ENCODE measurements around the gene TMOD2.

The TMOD2 gene

DNA sequence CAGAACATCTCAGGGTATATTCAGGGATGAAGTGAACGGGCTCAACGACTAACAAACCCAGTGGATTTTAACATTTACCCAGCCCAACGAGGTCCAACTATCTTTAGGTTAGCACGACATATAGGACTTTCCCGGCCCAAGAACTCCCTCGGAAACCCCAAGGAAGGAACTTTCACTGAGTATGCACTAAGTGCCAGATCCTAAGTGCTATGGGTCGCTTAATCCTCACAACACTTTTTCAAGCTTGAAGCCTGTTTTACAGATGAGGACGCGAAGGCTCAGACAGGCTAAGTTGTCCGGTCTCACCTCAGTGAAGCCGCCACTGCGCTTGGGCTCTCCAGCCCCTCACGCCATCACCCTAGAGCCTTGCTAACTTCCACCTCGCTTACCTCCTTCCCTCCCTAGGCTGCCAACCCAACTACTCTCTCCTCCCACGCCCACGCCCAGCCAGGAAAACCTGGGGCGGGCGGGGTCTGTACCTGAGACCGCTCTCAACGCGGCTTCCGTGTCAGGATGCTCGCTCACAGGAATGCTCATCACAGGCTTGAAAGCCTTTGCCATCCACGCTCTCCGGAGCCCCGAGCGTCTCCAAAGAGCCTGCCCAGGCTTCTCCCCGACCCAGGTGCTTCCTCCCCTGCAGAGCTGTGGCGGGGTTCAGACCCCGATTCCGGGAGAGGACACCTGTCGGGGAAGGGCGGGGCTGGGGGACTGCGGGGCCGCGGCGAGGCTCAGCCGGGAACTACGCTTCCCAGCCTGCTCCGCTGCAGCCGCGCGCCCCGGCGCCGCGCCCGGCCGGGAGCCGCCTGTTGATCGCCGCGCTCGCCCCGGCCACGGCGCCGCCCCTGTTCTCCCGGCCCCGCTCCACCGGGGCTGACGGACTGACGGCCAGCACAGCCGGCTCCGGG is at the start of gene TMOD2:
Gene TMOD2 (plus strand): TSS at position 806 of the 905 bp plus-strand sequence. CDS start 14,845 bp downstream, outside the sequence.
- DNase-seq (ENCODE audit: low spot score), result peak; percentile 78

DNA sequence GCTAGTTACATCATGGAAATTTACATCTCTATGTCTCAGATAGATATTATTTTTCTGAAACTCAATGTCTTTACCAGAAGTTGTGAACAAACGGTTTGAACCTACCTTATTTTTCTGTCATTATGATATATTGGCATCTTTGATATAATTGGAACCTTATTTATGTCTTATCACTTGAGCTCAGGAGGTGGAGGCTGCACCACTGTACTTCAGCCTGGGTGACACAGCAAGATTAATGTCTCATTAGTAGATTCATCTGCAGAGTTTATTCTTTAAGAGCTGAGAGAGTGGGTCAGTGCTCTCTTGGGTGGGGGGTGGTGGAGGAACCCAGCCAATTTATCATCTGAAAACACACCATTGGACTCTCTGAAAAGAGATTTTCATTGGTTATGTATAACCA is 48.7 kb upstream of the TMOD2 start:
- no peak for DNase-seq (ENCODE audit: low spot score)

DNA sequence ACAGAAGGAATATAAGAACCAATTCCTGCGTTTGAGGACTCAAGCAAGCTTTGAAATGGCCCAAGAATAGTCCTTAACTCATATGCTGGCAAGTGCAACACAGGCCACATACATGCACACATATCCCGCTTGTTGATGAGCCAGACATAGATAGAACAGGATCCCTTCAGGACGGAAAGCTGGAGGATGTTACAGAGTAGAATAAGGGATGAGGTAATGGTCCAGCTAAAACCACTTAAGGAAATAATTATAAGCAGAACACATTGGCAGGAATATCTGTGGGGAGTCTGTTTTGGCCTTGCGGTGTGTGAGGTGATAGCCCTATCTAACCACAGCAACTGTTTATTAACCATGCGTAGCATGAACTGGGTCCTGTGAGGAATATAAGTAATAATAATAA is 45.1 kb upstream of the TMOD2 start:
- DNase-seq (ENCODE audit: low spot score), result no peak

DNA sequence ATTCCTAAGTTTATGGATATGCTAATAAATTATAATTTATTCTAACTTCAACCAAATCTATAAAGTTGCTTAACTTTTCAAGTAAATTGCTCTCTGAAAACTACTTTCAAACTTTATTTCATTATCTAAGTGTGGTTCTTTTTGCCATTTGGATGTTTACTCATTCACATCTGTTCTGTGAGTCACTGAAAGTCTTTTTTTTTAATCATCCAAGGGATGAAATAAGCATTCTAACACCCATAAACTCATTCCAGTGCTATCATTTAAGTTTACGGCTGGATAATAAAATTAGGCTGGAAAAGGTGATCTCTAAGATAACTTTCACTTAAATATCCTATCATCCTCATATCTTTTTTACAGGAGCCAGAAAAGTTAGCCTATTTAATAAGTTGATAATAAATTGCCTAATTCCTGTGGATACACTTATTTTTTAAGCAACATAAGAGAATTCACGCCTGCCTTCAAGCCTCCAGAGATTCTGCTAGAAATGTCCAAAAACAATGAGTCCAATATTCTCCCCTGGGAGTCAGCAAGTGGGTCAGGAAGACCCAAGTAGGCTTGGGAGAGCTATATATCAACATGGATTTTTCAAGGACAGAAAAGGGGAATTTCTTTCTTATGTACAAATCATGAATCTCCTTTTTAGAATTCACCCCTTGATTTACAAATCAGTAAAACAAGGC is 44.3 kb upstream of the TMOD2 start:
- no peak for DNase-seq (ENCODE audit: low spot score)

DNA sequence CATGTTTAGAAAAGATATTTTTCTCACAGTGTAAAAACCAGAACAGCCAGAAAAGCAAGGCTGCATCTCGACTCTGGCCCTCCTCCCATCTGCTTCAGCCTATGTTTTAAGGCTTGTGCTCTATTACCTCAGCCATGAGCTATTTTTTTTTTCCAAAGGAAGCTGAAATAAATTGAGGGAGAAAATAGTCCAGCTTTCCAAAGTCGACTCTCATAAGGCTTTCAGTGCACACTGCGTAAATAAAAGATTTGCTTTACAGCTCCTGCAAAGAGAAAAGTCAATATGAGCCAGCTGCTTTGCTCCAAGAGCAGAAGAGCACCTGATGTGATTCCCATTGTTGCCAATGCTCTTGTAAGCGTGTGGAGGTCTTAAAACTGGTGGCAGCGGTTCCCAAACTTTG is 43.4 kb upstream of the TMOD2 start:
- no peak for DNase-seq (ENCODE audit: low spot score)

DNA sequence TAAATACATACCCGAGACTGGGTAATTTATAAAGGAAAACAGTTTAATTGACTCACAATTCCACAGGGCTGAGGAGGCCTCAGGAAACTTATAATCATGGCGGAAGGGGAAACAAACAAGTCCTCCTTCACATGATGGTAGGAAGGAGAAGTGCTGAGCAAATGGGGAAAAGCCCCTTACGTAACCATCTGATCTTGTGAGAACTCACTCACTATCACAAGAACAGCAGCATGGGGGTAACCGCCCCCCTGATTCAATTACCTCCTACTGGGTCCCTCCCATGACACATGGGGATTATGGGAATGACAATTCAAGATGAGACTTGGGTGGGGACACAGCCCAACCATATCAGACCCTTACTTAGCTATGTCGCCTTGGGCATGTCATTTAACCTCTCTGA is 42.4 kb upstream of the TMOD2 start:
- DNase-seq (ENCODE audit: low spot score), result no peak

DNA sequence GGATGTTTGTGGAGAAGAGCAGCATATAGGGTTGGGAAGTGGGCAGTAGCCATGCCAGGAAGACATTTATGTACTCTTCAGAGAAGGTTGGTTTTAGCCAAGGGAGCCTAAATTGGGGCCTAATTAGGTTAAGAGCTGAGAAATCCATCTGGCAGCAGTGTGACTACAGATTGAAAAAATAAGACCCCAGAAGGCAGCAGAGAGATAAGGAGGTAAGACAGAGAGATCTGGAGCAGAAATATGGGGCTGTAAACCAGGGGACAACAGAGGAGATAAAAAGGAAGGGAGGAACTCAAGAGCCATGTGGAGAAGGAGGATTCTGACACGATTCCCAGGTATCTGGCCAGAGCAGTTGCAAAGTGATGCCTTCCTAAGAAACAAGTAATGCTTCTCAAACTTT is 37.2 kb upstream of the TMOD2 start:
- DNase-seq (ENCODE audit: low spot score), result no peak

DNA sequence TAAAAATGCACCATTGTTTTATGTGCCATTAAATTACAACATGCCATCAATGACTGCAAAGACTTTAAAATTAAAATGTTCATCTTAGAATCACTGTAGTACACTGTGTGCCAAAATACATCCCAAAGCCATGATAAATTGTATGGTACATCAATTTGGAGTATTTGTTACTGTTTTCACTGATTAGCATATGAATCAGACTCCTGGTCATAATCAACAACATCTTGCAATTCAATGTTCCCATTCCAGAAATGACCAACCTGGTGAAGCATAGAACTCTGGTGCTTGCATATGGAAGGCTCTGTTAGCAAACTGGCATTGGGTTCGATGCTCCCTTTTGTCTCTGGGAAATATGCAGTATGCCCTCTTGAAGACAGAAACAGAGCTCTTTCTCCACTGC is 36.5 kb upstream of the TMOD2 start:
- no peak for DNase-seq (ENCODE audit: low spot score)

DNA sequence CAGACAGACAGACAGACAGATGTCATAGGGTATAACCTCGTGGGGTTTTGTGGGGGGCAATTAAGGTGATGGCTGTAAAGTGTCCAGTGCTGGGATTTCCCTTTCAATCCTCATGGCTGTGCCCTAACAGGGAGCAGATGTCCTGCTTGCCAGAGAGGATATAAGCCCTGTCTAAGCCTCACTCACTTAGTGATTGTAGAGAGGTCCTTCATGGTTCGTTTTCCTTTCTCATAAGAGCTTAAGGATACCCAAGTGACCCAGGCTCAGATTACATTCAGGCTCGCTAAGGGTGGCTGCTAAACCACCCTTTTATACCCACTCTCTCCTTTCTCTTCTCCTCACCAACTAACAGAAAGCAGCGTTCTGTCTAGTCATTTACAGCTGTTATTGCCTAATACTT is 33.2 kb upstream of the TMOD2 start:
- DNase-seq (ENCODE audit: low spot score), result no peak

DNA sequence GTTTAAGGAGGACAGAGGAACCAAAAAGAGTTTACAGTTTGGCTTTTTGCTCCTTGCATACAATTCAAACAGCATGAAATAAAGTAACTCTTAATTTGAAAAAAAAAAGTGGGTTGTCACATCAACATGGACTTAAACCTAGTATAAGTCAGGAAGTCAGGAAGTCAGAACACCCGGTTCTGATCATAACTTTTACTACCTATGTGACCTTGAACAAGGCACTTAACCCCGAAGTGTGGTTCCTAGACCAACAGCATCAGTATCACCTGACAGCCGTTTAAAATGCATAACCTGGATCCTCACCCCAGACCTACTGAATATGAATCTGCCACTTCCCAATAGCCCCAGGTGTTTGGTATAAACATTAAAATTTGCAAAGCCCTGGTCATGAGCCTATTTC is 32.7 kb upstream of the TMOD2 start:
- DNase-seq (ENCODE audit: low spot score), result no peak

DNA sequence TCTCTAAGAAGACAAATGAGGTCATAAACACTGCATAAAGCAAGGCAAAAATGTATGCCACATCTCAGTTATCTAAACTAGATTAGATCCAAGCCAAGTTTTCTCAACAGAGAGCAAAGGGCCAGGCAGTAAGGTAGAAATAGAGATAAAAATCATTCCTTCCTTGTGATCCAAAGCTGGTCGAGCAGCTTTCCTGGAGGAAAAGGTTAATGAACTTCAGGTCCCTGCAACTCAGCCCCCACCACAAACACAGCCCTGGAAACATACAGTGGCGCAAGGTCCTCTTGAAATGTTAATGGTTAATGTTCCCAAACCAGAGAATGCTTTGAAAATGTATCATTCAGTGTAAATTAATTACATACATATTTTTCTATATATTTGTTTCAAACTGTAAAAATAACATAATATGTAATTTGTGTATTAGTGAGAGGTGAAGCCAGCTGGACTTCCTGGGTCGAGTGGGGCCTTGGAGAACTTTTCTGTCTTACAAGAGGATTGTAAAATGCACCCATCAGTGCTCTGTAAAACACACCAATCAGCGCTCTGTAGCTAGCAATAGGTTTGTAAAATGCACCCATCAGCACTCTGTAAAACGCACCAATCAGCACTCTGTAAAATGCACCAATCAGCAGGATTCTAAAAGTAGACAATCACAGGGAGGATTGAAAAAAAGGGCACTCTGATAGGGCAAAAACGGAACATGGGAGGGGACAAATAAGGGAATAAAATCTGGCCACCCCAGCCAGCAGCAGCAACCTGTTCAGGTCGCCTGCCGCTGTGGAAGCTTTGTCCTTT is 31.0 kb upstream of the TMOD2 start:
- no peak for DNase-seq (ENCODE audit: low spot score)

DNA sequence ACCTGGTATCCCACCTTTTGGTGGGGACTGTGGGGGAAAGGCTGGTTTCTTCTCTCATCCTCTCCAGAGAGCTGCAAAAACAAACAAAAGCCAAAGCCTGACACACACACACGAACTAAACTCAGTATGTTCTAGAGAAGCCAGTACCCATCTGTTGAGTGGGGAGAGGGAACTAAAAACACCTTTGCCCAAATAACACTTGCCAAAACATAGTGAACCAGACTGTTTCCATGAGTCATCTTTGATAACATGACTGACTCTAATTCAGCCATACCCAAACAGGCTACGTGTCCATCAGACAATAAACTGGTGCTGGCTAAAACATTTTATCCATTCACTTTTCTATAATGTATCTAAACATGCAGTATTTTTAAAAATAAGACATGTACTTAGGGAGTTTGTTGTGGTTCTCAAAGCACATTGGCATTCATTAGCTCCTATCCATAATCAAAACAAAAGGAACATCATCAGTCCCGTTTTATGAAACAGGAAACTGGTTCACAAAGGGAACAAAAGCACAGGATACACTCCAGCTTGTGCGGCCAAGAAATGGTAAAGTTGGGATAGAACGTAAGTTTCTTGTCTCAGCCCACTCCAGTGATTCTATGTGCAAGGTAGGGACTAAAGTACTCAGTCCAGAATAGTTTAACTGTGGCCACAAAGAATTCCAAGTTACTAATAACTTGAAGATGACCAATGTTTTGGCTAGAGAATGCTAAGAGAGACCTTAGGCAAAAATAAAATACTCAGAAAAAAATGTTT is 30.0 kb upstream of the TMOD2 start:
- DNase-seq (ENCODE audit: low spot score), result no peak

DNA sequence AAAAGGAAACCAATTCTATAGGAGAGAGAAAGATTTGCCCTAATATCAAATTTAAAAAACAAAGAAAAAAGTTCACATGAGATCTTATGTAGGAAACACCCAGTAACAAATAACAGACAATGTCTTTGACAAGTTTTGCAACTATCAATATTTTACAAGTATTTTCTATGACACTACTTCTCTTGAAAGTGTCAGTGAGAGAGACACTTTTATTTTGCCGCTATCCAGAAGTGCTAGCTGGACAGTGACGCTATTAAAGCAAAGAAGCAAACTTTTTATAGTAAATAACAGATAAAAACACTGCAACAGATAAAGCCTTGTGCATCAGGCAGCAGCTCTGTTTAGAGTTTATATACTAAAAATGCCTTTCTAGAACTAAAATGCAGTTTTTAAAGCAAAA is 27.2 kb upstream of the TMOD2 start:
- no peak for DNase-seq (ENCODE audit: low spot score)

DNA sequence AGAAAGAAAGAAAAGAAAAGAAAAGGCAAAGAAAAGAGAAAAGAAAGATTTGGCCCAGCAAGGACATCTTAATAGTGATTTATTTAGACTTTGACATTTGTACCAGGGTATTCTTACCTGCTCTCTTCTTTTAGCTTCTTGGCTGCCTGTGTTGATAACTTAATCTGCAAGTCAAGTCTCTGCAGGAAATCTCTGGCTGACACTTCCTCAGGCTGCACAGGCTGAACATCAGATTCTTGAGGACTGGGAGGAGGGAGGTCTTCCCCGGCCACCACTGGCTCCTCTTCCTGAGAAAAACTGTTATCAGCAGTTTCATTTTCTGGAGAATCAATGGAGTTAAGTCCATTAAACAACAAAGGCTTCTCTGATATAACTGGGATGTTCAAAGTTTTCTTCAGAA is 26.7 kb upstream of the TMOD2 start:
- DNase-seq (ENCODE audit: low spot score), result no peak

DNA sequence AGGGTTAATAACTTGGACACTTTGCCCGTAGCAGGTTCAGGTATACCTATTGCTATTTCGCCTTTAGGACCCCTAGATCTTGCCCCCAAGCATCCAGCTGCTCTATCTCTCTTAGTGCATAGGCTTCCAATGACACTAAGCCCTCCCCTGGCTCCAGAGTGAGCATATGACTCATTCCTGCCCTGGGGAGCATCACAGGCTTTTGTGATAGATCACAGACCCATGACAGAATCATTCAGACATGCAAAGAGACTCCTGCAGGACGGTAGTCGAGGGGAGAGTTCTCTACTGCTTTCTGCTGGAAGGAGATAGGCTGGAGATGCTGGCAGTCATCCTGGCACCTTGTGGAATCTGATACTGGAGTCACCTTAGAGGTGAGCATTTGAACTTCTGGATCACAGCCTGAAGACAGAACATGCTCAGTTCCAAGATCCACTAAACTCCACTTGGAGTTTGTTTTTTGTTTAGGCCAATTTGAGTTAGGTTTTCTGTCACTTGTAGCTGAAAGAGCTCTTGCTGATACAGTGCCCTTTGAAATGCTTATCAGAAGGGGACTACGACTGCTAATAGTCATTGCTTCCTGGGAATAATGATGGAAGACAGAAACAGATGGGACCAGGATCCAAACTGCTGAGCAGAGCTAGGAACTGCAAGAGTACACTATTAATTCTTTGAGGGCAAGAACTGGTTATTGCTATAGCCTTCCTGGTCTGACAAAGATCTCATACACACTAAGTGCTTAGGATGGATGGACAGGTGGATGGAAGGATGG is 24.9 kb upstream of the TMOD2 start:
- DNase-seq (ENCODE audit: low spot score), result no peak

DNA sequence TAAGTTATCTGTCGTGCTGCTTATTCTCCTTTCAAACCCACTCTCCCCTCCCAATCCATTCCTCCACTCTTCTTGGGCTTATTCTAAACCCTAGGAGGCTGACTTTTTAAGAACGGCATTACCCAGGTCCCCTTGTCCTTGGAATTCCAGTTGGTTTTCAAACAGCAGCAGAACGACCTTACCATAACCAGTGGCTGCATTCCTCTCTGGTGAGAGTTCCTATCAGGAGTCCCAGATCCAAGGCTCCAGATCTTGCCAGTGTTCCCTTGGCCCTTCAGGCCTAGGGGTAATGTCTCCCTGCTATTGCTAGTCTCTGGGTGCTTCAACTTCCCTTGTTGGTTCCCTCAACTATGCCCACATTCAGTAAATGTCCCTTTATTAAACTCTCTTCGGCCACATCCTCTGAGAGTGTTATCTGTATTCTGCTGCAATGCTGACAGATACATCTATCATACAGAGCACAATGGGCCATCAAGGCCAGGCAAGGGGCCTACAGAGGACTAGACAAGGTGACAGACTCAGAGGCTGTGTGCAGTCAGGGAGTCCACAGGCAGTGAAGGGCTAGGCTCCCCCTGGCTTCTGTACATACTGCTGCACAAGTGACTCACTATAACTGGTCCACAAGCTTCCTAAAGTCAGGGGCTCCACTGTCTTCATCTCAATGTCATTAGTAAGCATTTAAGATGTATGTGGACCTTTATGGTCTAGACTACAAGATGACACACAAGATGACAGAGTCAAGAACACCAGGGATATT is 24.1 kb upstream of the TMOD2 start:
- no peak for DNase-seq (ENCODE audit: low spot score)

DNA sequence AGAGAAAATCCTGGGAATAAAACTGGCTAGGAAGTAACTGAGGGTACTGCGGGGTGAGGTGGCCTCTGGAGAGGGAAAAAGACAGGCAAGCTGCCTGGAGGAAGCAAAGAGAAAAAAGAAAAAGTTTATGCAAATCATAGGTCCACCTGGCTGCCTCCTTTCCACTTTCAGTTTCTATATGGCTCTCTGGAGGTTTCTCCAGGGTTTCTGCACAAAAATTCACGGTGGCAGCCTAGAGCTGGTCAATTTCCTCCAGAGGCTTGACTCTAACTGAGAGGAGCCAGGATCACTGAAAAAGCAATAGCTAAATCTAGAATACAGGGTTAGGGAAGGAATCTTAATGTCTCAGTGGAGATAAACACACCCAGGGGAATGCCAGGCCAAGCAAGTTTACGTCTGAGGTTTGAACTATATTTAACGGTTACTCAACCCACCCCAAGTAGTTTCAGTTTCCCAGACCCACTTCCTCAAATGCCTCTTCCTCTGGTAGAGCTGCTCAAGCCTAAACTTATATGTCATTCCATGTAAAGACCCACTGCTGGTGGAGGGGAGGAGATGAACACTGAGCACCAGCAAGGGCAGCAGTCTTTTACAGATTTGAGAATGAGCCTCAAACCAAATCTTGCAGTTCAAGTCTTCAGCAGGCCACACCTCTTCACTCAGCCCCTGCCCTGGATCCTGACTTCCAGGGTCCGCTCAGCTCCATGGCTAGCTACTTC is 19.7 kb upstream of the TMOD2 start:
- DNase-seq (ENCODE audit: low spot score), result peak; percentile 66

DNA sequence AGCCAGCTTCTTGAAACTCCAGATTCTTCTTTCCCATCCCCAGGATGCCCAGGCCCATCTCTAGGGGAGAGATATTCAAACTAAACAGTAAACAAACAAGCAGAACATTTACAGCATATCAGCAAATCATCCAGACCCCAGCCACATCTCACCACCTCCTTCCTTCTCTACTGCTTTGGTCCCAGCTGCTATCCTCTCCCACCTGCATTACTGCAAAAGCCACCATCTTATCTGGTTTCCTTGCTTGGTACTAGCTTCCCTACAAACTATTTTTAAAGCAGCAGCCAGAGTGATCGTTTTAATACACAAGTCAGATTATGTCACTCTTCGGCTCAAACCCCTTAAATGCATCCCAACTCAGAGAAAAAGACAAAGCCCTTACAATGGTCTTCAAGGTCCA is 18.8 kb upstream of the TMOD2 start:
- DNase-seq (ENCODE audit: low spot score), result no peak

DNA sequence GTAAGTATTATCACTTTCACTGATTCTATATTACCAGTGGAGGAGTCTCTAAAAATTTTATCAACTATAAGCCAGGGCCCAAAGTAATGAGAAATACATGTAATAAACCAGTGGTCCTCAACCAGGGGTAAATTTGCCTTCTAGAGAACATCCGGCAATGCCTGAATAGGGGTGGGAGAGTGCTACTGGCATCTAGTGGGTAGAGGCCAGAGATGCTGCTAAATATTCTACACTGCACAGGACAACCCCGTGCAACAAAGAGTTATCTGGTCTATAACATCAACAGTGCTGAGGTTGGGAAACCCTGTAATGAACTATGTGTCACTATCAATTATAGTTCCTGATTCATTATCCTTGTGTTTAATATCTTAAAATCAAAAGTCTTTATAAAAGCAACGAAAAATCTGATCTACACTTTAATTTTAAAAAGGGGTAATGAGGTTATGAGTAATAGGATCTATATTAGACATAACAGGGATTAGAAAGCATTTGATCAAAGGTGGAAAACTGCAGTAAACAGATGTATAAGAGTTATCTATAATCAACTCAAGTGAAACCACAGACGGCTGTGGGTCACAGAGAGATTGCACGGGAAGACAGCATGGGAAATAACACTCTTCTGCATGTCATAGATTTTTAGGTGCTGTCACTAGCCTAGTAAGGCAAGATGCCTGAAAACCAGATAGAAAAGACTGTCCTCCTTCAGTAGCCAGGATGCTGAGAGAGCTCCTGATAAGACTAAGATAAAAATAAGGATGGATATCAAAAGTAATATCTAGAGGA is 16.0 kb upstream of the TMOD2 start:
- DNase-seq (ENCODE audit: low spot score), result no peak
